ENCODE measurements around the gene RPS17.
"Not testable (repeated sequence)": the region's sequence is repeated elsewhere in the genome, so short reads cannot be mapped to it uniquely, and the experiment has no call there.

Gene RPS17

DNA sequence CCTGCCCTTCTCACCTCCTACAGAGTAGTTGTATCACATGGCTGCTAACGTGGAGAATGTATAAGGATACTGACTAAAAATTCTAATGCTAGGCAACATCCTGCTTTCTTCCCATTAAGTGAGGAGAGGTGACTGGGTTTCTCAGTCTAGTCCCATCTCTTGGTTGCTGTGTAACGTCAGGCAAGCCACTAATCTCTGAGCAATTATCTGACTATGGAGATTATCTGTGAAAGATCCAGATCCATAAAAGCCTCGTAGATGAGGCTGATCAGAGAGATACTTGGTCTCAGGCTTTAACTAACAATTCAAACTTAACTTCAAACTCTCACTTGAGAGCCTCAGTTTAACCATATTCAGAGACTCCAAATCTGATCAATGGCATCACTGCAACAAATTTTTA is 4.7 kb upstream of the RPS17 start:
- no peak for DNase-seq

DNA sequence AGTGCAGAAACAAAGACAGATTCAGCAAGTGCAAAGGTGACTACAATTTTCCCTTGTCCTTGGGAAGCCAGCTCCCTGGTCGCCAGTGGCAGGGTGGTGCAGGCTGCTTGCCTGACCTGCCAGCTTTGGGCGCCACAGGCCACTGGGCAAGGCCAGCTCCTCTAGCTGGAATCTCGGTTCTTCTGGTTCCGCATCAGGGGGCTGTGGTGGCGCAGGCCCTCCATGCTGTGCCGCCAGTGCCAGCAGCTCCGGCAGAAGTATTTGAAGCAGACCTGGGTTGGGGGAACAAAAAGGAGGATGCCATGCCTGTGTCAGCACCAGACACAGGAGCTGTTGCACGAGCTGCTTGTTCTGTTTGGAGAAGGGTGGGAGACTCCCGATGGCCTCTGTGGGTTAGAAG is 4.2 kb upstream of the RPS17 start:
- no peak for DNase-seq

DNA sequence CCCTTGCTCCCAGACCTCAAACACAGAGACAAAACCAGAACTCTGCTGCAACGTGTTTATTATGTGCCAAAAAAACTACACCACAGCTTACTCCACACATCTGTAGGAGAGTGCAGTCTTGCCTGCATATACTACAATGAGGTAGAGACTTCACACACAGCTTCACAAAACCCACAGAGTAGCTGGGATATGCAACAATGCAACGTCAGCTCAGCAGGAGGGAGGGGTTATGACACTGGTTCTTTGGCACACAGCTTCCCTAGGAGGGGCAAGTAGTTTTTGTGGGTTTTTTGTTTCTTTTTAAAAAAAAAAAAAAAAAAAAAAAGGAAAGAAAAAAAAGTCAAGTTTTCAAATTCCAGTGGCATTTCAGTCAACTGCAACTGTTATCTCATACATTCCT is 2.9 kb upstream of the RPS17 start:
- DNase-seq = no peak

DNA sequence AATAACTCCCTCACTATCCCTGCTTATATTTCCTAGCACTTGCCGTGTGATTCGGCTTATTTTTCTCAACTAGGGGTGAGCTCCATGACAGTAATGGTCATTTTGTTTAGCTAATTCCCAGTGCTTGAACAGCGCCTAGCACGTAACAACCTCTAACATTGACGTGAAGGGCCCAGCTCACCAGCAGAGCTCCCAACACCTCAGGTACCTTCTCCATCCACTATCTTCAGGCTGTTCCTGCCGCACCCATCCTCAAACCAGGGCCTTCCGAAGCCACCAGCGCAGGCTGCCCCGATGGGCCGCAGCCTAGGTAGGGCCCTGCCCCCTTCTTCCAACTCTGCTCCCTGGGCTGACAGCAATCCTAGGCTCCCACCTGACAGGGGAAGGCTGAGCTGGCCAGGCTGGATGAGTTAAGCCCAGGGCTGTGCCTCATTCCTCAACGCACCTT is 751 bp upstream of the RPS17 start:
- no peak for DNase-seq

DNA sequence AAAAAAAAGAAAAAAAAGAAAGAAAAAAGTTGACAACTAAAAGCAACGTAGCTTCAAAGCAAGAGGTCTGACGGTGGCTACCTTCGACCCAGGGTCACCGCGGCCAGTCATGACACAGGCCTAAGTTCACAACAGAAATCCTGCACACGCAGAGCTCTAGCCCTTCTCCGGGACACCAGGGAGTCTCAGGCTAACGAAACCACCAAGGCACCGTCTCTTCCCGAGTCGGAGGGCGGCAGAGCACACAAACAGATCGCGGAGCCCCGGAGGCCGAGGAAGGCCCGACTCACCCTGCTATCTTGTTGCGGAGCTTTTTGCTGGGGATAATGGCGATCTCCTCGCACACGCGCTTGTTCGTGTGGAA is 584 bp downstream of the RPS17 start:
- no peak for DNase-seq

DNA sequence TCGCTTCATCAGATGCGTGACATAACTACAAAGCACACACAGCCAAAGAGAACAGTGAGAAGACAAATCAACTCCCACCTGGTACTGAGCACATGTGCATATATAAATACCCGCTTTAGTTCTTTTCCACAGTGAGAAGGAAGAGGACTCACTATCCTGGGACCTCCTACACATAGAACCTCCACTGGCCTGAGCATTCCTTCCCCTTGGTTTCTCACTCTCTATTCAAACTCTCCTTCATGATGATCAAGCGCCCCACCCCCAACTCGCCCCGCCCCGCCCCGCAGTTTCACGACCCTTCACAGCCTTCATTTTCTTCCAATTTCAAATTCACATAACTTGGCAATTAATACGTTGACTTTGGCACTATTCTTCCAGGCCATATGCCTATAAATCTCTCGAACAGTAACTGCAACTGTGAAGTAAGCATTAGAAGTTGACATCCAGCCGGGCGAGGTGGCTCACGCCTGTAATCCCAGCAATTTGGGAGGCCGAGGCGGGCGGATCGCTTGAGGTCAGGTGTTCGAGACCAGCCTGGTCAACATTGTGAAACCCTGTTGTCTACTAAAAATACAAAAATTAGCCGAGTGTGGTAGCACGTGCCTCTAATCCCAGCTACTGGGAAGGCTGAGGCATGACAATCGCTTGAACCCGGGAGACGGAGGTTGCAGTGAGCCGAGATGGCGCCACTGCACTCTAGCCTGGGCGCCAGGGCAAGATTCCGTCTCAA is 1.1 kb downstream of the RPS17 start:
- no peak for DNase-seq

DNA sequence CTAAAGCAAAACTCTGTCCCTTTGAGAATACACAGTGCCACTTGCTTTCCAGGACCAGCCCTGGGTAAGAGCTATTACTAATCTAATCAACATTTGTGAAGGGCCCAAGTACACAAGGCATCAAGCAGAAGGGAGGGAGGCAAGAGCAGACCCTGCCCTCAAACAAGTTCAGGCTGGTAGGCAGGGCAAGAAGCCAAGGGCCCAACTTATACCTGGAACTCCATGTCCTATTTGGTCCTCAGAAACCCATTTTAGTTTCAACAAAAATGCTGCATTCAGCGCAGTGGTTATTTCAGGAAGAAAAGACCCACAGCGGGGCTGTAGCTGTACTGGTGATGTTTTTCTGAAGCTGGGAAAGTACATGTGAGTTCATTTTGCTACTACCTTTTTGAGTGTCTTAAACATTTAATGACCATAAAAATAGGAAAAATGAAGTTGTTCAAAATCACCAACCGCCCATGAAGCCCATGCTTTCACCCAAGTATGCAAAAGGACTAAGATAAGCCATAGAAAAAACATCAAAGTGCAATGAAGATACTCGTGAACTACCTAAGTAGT is 2.8 kb downstream of the RPS17 start:
- DNase-seq = no peak

DNA sequence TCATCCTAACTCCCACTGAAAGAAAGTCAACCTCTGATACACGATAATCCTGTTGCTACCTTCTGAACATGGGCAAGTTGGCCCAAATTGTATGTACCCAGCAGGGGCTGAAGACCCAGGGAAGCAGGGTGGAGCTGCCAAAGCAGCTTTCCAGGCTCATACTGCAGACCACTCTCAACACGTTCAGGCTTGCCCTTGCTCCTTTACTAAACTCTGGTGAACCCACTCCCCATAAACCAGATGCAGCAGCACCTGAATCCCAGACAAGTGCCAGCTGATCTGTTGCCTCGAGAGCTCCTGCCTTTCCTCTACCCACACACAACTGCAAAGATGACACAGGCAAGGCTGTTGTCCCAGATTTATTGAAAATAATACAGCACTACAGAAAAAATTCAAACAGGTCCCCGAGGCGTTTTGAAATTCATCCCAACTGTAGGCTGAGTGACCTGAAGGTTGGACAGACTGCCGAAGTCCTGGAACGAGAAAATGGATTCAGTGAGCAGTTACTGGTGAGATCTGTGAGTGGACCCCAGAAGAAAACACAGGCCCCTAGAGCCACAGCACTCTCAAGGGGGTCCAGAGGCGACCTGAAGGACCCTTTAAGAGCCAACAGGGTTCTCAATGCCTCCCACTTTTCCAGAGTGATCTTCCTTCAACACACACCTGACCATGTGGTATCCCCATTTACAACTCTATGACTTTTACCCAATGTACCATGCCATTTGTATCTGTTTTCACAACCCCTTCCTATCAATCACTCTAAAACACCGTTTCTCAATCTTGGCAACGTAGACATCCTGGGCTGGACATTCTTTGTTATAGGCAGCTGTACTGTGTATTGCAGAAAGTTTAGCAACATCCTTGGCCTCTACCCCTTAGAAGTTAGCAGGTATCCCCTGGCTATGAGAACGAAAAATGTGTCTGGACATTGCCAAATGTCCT is 3.6 kb downstream of the RPS17 start:
- no peak for DNase-seq

DNA sequence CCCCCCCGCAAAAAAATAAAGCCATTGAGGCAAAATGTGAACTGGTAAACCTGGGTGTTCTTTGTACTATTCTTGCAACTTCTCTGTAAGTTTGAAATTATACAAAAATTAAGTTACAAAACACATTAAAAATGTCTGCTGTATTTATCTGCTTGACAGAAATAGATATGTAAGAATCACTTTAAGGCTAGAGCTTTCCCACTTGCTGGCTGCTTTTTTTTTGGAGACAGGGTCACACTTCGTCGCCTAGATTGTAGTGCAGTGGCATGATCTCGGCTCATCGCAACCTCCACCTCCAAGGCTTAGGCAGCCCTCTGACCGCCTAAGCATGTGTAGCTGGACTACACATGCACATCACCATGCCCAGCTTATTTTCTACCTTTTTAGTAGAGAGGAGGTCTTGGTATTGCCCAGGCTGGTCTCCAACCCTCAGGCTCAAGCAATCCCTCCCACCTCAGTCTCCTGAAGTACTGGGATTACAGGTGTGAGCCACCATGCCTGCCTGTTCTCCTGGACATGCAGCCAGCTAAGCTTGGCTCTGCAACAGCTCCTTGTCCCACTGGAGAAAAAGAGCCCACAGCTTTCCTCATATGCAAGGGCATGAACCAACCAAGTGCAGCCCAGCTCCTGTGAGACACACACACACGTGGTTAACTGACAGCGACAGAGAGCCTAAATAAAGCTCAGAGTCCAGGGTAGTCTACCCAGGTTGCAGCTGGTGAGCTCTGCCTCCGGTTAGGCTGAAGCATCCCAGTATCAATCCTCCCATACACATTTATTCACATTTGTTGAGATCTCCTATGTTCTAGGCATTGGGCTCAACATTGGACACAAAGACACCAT is 4.5 kb downstream of the RPS17 start:
- DNase-seq = no peak

DNA sequence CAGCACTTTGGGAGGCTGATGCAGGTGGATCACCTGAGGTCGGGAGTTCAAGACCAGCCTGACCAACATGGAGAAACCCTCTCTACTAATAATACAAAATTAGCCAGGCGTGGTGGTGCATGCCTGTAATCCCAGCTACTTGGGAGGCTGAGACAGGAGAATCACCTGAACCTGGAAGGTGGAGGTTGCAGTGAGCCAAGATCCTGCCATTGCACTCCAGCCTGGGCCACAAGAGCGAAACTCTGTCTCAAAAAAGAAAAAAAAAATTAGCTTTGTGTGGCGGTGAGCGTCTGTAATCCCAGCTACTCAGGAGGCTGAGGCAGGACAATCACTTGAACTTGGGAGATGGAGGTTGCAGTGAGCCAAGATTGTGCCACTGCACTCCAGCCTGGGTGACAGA is 5.1 kb downstream of the RPS17 start:
- not testable (repeated sequence) for DNase-seq

DNA sequence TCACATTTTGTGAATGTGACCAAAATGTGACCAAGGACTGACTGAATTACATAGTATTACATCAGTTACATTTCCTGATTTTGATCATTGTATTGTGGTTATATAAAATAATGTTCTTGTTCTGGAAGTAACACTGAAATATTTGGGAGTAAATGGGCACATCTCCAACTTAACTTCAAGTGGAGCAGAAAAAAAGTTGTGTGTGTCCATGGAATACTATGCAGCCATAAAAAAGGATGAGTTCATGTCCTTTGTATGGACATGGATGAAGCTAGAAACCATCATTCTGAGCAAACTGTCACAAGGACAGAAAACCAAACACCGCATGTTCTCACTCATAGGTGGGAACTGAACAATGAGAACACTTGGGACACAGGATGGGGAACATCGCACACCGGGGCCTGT is 5.8 kb downstream of the RPS17 start:
- not testable (repeated sequence) for DNase-seq

DNA sequence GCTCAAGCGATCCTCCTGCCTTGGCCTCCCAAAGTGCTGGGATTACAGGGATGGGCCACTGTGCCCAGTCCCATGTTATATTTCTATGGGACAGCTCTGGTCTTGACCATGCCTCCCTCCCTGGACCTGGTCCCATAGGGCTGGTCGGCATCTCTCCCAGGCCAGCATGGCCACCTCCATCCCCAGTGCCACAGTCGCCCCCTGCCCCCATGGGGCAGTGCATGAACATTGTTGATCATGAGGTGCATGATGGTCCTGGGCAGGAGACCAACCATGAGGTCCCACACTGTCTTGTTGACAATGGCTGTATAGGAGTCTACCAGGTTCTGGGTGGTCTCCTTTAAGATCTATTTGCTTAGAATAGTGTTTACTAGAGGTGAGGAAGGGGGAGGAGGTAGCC is 6.5 kb downstream of the RPS17 start:
- no peak for DNase-seq

DNA sequence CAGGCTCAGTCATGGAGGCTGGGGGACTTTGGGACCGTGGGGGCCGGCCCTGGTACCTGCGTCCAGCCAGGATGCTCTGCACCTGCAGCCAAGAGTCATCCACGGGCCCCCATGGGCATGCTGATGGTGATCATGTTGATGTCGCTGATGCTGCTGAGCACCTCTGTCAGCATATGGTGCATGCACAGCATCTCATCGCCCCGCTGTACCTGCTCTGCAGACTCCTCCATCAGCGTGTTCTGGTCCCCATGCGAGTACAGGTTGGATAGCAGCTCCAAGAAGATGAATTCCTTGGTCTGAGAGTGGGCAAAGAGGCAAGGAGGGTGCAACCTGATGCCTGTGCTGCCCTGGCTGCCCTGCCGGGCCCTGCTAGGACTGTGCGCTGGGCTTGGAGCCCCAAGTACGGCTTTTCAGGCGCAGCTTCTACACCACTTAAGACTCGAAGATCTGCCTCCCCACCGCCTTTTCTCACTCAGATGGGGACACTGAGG is 7.2 kb downstream of the RPS17 start:
- no peak for DNase-seq

DNA sequence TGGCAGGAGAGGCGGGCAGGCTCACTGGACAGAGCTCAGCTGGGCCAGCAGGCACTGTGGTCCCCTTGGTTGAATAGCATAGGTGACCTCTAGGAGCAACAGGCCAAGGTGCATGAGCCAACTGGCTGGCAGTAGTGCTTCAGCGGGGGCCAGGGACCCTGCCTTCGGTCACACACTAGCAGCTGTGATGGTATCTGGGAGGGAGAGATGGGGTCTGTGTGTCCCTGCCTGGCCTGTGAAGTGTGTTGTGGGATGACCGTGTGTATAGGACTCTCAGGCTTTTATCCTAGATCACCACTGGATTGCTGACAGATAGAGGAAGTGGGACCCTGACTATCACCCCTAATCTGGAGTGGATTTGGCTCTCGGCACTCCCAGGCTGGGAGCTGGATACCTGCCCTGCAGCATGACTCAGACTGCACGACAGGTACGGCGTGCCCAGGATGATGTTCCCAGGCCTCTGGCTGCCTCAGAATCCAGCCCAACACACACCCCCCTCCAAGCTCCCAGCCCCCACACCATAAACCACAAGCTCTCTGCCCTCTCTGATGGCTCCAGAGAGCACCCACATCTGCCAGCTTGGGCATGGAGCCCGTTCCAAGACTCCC is 7.8 kb downstream of the RPS17 start:
- no peak for DNase-seq

DNA sequence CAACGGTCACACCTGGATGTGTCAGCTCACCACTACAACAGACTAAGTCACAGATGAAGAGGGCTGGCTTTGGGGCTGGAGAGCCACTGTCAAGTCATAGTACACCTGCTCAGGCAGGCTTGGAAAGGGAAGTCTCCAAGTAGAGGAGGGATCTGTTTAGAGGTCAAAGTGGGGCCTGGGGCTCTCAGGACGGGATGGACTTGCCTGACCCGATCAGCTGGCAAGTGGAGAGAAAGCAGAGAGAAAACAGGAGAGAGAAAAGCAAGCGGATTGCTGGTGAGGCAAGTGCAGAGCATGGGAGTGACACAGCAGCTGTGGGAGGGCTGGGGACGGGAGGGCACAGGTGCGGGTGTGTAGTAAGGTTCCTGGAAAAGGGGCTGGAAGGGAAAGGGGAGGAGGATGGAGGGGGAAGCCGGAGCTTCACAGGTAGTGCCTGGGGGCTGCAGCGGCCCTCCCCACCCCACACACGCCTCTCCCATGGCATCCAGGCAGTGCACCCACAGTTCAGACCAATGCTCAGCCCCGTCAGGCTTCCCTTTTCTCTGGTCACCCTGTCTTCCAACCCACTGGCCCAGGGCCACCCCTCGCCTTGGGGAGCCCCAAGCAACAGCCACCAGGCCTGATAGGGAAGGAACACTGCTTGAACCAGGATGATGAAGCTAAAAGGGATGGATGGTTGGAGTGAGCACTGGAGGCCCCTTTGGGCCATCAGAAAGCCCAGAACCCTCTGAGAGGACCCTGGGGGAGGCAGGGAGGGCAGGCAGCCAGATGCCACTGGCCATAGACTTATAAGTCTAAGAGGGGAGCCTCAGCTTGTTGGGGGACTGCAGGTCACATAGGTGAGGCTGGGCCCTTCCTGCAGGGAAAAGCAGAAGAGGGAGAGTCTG is 8.5 kb downstream of the RPS17 start:
- no peak for DNase-seq

DNA sequence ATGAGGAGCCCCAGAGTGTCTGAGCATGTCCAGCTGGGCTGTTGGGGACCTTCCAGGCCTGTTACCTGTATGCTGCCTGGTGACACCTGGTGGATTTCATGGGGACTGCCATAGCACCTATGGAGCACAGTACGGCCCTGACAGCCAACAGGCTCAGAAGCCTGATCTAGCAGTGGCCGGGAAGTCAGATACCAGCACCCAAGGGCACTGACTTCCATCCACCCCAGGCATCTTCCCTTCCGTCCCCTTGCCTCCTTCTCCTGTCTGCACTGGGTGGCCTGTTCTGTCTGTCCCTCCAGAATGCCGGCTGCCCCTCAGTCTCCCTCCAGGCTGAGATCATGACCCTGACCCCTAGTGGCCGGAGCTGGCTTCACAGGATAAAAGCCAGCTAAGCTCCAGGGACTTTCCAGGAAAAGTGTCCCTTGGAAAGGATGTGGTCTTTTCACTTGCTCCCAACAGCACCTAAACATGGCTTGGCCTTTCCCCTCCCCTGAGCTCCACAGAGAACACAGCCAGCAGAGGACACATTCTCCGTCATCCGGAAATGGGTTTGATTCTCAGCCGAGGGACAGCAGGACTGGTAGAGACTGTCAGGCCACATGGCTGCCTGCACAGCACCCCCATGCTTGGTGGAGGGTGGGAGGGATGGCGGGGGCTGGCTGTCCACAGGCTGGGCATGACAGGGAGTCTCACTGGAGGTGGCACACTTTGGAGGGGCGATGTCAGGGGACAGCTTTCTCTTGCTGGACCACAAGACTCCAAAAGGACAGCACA is 9.5 kb downstream of the RPS17 start:
- DNase-seq = no peak

DNA sequence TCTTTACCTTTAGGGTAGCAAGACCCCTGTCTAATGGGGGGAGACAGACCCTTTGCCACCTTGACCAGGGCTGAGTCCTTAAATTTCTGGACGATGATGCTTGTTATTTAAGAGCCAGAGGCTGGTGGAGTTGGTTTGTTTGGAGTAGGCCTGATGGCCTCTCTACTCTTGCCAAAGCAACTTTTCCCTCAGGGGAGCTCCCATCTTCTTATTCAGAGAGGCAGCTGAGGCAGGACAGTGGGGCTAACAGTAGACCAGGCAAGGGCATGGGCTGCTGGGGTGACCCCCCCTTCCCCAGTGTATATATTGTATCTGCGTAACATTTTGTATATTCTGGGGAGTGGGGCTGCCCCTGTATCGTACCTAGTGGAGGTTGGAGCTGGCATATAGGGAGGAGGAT is 10.3 kb downstream of the RPS17 start:
- no peak for DNase-seq

DNA sequence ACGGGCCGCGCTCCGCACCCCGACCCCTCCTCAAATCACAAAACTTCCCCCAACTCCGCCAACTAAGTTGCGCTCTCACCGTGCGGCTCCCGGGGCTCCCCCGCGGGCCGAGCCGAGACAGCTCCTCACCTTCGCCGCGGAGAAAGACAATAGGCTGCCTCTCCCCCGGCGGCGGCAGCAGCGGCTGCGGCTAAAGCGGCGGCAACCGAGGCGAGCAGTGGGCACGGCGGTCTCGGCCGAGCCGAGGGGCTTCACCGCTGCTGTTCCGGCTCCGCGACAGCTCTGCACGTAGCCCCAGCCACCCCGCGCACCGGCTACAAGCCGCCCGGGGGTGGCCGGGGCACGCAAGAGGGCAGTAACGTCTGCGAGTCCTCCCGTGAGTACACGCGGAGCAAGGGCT is 26.7 kb downstream of the RPS17 start:
- DNase-seq = not testable (repeated sequence)

DNA sequence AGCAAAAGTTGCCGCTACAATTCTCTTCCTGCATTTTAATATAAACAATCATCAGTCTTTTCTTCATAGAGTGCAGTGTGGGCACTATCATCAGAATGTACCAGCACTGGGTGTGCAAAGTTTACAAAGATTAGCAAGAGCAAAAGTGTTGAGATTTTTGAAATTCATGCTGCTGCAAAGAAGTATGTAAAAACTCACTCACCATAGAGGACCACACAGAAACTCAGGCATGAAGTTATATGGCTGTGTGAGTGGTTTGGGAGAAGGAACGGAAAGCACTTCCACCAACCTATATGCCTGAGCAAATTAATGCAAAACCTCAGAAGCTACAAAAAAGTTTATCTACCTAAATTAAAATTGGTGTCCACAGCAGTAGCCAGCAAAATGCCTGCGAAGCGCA is 32.6 kb downstream of the RPS17 start:
- DNase-seq = not testable (repeated sequence)

DNA sequence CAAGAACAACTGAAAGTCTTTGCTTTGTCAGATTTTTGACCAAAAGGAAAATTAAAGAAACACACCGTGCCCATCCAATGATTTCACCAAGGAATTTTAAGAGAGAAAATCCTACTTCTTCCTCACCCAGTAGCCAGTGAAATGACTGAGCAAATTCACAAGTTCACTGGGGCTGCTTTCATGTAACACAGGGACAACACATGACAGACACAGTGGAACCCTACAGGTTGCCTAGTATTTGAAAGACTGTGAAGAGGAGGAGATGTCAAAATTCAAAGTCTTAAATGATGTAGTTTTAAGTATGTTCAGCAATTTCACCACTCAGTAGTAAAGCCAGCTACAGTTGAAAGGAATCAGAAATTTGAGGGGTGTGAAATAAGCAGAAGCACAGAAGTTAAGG is 33.2 kb downstream of the RPS17 start:
- not testable (repeated sequence) for DNase-seq
